Stimulated activated CD4-positive, alpha-beta T cell treated with anti-CD3 and anti-CD28 coated beads, Interleukin-1b, Interleukin-23, amount 100 ng/mL, for 48 hours (primary cell): Measurements from ENCODE around the gene SLC22A3.
"Not testable (repeated sequence)": the region's sequence is repeated elsewhere in the genome, so short reads cannot be mapped to it uniquely, and the experiment has no call there.

ENCODE experiments used
- DNase-seq: peaks from one replicate; pipeline ENCODE4 v3.0.0-alpha.2; 2020

Gene SLC22A3

GRCh38 chr6:160374836-160375560 is 26.8 kb downstream of the SLC22A3 start:
- DNase-seq: no peak

DNA sequence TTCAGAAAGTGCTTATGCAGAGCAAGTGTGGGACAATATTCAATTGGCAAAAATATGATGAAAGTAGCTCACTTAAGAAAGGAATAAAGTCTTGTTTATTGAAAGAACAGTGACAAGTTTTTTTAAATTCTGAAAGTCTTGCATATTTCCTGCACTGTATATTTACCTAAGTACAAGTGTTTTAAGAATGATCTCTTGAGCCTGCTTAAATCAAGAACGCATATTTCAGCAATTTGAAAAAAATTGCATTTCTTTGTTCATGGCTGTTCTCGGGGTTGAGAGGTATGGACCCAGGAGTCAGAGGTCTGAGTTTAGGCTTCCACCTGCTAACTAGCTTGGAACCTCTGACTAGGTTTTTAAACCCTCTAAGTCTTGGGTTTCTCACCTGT is 27.4 kb downstream of the SLC22A3 start:
- no peak for DNase-seq

DNA sequence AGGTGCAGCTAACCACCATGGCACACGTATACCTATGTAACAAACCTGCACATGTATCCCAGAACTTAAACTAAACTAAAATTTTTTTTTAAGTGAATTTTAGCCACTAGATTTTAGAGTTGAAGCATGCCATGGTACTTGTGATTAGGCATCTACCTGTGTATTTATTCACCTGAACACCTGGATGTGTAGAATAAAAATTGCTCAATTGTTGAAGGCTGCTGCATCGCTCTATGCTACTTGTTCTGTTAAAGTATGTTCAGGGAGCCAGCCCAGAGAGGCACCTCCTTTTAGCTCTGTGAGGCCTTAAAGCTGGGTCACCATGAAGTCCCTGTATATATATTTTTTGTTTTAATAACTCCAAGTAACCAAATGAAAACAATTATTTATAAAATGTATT is 28.3 kb downstream of the SLC22A3 start:
- DNase-seq: no peak

DNA sequence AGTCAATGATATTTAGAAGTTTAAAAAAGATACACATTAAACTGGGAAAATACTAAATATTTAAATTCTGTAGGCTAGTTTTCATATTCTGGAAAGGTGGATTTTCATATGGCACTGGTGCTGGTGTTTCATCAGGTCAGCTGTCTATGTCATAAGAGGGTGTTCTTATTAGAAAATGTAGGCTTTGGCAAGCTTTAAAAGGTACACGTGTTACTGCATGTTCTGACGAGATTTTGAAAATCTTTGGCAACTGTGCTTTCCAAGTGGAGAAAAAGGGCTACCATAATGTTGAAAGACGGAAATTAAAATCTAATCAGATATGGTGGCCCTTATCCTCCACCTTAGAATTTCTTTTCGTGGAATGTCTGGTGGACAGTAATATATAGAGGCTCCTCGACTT is 30.0 kb downstream of the SLC22A3 start:
- DNase-seq: no peak

- no peak for DNase-seq
These were observed 30.7 kb downstream of the SLC22A3 start for GRCh38 chr6:160378882-160379281.

DNA sequence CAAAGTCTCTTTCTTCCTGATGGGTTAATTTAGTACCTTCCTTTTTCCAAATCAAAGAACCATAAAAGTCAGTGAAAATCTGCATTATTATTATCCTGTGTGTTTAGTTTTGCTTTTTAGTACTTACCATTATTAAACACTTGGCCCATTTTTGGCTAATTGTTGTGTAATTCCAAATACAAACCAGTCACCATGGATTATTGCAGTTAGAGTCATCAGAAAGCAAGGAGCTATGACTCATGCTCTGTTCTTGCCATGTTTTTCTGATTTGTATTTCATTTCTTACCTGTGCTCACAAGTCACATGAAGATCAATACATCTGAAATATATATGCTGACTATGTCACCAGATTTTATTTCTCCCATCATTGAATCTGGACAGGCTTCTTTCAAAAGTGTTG is 31.3 kb downstream of the SLC22A3 start:
- DNase-seq: no peak

DNA sequence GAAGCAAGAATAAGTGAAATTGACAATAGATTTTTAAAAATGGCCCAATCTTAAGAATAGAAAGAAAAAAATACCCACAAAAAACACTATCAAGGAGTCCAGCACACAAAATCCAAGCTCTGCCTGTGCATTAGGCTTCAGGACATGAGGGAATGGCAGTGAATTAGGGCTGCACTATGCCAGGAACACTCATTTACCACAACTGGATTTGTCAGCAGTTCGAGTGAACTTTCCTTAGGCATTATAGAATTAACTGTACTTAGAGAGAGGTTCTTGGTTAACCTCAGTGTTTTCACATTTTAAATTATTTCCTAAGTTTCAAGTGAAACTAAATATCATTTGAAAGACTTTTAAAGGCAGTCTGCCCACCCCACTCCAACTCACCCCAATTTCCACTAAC is 34.8 kb downstream of the SLC22A3 start:
- no peak for DNase-seq

DNA sequence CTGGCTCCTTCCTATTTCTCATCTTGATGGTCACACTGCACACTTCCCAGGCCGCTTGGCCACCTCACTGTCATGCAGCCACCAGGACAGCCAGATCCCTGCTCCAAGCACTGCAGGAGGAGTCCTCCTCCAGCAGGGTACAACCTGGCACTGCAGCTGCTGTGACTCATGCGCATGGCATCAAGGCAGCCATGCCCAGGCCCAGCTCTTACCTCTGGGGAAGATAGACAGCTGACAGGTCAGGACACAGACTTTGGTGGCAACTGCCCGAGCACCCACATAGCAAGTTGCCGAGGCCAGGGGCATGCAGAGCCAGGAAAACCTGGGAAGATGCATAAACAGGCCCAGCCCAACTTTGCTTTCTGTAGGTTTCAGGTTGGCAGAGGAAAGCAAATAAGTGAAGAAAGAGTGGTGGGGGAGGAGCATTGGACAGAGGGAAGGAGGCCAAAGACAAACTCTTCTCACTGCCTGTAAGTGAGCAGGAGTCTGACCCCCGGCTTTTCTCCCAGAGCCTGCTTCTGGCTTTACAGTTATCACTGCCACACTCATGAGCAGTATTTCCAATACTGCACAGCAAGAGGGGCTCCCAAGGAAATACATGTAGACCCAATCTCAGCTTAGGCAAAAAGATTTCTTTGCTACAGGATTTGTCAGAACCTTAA is 38.8 kb downstream of the SLC22A3 start:
- no peak for DNase-seq

DNA sequence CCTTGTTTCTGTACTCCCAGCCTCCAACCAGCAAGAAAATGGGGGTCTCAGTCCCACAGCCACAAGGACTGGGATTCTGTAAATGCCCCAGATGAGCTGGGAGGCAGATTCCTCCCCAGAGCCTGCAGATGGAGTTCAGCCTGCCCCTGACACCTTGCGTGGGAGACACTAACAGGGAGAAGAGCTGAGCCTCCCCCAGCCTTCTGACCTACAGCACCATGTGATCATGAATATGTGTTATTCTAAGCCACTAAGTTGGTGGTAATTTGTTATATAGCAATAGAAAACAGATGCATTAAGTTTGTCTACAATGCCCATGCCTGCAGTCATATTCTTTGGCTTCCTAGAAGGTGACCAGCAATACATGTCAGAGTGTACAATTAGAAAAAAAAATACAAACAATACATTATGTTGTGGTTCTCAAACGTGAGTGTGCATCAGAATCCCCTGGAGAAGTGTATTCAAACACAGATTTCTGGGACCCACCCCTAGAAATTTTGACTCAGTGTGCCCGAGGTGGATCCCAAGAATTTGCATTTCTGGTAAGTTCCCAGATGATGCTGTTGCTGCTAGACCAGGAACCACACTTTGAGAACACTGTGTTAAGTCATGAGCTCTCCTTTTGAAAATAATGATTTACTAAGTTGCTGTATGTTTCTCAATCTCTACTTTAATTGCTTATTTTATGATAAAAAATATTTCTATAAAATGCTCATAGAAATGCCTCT is 39.9 kb downstream of the SLC22A3 start:
- no peak for DNase-seq

DNA sequence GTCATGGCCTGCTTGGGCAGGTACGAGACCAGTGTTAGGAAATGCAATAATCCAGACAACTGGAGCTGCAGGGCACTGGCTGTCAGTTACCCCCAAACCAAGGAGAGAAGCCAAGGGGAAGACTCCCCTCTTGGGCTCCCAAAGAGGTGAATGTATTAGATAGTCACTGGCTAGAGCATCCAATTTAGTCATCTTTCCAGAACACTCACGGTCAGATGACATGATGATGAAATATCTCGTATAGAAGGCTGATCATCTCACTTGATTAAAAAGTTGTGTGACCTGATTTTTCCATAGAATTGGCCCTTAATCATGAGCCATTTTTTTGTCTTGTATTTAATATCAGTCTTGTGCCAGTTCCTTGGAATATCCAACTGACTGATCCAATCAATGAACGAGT is 40.7 kb downstream of the SLC22A3 start:
- no peak for DNase-seq

GRCh38 chr6:160391419-160392116 is 43.4 kb downstream of the SLC22A3 start:
- no peak for DNase-seq

- DNase-seq: not testable (repeated sequence)
These were observed 45.3 kb downstream of the SLC22A3 start for GRCh38 chr6:160393442-160393841.

DNA sequence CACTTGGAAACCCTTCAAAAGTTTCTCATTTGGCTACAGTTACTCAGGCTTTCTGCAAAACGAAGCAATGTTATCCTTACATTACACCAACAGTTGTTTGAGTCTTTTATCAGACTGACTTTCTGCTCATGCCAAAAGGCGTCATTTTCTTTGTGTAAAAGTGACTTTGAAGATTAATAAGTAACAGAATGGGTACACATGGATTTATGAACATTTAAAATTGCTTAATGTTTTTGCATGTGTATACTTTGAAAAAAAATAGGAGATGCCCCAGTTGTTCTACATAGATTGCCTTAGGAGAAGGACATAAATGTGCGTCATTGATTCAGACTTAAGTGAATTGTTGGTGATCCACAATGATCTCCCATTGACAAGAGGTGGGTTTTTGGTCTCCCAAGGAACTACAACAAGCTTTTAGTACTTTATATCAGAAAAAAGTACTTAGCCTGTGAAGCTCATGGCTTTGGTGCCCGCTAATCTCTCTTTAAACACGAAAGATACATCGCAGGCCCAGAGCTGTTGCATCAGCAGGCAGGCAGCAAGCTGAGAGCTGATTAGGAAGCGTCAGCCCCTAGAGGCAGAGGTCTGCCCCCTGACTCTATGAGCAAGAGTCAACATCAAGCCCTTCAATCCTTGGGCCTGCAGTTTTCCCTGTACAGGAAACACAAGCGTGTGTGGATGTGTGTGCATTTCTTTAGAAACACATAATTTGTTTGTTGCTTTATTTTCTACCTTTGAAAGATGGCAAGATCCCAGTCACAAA is 45.9 kb downstream of the SLC22A3 start:
- DNase-seq: no peak

GRCh38 chr6:160394654-160395035 is 46.5 kb downstream of the SLC22A3 start:
- no peak for DNase-seq

DNA sequence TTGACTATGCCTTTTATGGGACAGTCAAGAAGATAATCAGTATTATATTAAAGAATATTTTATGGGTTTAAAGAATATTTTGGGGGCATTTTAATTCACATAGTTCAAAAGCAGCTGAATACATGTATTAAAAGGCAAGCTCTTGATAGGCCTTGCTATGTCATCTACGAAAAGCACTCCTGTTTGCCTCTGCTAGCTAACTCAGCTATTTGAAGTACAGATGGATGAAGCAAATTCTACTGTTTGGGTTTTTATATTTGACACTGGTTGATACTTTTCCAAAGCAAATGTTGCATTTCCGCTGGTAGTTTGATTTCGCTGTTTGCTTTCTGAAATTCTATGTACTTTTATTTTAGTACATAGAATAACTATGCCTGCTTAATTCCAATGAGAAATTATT is 47.0 kb downstream of the SLC22A3 start:
- DNase-seq: no peak

DNA sequence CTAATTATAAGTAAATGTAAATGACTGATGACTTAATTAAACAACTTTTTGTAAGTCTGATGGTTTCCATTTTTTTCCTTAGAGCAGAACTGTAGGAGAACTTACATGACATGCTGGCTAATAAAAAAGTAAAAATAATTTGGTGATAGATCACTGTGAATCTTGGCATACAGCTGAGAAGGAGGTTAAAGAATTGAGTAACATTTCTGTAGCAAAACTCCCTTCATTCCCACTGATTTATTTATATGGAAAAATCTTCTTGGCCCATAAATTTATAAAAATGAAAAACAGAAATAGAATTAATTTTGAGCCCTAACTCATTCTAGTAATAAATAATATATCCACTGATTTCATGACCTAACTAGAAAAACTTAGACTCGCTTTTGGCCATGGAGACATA is 48.1 kb downstream of the SLC22A3 start:
- no peak for DNase-seq

- no peak for DNase-seq
These were observed 50.6 kb downstream of the SLC22A3 start for GRCh38 chr6:160398674-160399271.

DNA sequence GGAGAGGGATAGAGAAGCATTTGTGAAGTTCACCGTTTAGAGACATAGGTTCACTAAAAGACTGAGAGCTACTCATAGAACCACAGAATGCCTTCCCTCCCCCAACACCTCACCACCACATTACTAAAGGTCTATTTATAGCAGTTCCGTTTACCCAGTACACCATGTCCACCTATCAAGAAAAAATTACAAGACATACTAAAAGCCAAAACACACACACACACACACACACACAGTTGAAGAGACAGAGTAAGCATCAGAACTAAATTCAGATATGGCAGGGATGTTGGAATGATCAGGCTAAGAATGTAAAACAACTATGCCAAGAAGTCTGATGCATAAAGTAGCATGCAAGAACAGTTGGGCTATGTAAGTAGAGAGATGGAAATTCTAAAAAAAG is 52.3 kb downstream of the SLC22A3 start:
- no peak for DNase-seq

- DNase-seq: no peak
These were observed 60.4 kb downstream of the SLC22A3 start for GRCh38 chr6:160408528-160408927.

GRCh38 chr6:160412993-160413392 is 64.8 kb downstream of the SLC22A3 start:
- DNase-seq: no peak

GRCh38 chr6:160417146-160417545 is 69.0 kb downstream of the SLC22A3 start:
- DNase-seq: no peak

GRCh38 chr6:160417550-160417949 is 69.4 kb downstream of the SLC22A3 start:
- no peak for DNase-seq
